B cell (primary cell): Measurements from ENCODE around the gene SLK.

ENCODE experiments used
- EZH2 ChIP-seq: IDR thresholded peaks from 2 replicates; pipeline ENCODE4 v1.6.1; 2012; ENCODE audit warnings: borderline replicate concordance, low read depth, mild to moderate bottlenecking, moderate library complexity, low read length; ENCODE audit not compliant: insufficient read depth, poor library complexity, severe bottlenecking
- TF ChIP-seq, protein P1 (sequence below): fragments of 200-600 bp; IDR thresholded peaks from one replicate; pipeline ENCODE4 v1.8.0; 2022; ENCODE audit warnings: antibody characterized with exemption, mild to moderate bottlenecking

- TF ChIP-seq, protein P1, sequence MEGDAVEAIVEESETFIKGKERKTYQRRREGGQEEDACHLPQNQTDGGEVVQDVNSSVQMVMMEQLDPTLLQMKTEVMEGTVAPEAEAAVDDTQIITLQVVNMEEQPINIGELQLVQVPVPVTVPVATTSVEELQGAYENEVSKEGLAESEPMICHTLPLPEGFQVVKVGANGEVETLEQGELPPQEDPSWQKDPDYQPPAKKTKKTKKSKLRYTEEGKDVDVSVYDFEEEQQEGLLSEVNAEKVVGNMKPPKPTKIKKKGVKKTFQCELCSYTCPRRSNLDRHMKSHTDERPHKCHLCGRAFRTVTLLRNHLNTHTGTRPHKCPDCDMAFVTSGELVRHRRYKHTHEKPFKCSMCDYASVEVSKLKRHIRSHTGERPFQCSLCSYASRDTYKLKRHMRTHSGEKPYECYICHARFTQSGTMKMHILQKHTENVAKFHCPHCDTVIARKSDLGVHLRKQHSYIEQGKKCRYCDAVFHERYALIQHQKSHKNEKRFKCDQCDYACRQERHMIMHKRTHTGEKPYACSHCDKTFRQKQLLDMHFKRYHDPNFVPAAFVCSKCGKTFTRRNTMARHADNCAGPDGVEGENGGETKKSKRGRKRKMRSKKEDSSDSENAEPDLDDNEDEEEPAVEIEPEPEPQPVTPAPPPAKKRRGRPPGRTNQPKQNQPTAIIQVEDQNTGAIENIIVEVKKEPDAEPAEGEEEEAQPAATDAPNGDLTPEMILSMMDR, result no peak
- no peak for TF ChIP-seq EZH2
Observed at GRCh38 chr10:103933557-103934121, 33.3 kb upstream of the SLK start.
